HG03135 (cell line): ENCODE data around the gene ZFYVE27.

ENCODE experiments used
- ATAC-seq: cut with Tn5 transposase; IDR thresholded peaks from one replicate; pipeline ENCODE4 v1.9.1; 2021; ENCODE audit warnings: mild to moderate bottlenecking, moderate library complexity; ENCODE audit not compliant: unreplicated experiment

The ZFYVE27 gene

DNA sequence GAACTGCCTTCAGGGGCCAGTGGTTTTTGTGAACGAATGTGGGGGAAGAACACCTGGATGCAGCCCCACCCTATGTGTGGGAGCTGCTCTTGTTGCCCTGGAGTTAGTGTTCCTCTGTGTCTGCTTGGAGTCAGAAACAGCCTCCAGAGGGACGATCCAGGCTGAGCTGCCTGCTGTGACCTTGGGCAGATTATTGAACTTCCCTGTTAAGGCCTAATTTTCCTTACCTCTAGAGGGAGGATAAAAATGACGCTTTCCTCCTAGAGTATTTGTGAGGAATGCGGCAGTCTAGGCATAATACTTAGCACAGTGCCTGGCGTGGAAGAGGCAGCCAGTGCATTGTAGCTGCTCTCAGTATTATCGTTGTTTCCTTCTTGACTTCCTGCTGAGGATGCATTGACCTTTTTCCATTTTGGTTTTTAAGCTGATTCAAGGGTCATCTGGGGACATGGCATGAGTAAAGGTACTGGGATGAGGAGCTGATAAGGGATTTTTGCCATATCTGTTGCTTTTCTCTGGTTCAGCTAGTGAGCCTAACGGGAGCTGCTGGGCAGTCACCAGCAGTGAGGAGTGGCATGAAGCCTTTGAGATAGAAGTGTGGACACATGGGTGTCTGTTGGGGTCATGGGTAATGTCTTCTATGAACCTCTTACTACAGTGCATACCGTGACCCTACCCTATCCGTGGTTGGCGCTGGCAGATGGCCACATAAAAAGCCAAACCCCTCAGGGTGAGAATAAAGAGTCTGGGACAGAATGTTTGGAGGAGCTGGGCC is 6.4 kb downstream of the ZFYVE27 start:
- no peak for ATAC-seq

DNA sequence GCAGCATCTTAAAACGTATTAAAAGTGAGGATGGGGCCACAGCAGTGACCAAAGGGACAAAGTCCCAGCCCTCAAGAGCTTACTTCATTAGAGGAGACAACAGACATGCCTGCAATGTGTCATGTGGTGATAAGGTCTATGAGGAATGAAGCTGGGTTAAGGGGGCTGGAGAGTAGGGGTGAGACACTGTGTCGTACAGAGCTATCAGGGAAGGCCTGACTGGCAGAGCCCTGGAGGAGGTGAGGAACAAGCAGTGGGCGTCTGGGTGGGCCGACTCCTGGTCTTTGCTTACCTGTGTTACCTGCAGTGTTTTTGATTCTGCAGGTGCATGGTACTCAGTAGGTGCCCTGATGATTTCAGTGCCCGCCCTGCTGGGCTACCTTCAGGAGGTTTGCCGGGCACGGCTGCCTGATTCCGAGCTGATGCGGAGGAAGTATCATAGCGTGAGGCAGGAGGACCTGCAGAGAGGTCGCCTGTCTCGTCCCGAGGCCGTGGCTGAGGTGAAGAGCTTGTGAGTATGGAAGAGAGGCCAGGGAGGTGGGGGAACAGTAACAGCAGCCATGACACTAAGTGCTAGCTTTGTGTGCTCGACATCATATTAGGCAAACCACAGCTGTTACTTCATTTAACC is 7.6 kb downstream of the ZFYVE27 start:
- ATAC-seq, result no peak

DNA sequence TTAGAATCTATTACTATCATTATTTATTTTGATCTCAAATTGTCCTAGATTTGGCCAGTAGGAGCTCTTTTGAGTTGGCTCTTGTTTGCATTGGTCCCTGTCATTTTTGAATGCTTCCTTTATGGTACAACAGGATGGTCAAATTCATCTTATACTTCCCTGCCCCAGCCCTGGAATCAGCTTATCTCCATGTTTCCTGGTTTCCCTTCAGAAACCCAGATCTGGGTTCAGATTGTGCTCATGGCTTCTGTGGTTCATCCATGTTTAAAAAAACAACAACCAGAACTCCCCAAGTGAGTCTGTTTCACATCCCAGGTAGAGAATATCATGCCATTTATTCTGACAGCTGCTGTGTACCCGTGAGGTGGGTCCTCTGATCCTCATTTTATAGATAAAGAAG is 10.6 kb downstream of the ZFYVE27 start:
- no peak for ATAC-seq

DNA sequence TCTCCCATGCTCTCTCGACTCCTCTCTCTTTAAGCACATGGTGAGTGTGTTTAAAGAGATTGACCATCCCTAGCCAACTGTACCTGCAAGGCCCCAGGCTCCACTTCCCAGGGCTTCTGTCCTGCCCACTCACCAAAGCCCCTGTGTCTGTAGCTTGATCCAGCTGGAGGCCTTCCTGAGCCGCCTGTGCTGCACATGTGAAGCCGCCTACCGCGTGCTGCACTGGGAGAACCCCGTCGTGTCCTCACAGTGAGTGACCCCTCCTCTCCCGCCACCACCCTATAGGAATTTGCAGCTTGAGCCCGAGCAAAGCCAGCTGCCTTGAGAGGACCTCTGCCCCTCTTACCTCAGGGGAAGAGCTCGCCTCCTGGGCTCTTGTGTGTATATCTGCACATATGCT is 11.2 kb downstream of the ZFYVE27 start:
- no peak for ATAC-seq

DNA sequence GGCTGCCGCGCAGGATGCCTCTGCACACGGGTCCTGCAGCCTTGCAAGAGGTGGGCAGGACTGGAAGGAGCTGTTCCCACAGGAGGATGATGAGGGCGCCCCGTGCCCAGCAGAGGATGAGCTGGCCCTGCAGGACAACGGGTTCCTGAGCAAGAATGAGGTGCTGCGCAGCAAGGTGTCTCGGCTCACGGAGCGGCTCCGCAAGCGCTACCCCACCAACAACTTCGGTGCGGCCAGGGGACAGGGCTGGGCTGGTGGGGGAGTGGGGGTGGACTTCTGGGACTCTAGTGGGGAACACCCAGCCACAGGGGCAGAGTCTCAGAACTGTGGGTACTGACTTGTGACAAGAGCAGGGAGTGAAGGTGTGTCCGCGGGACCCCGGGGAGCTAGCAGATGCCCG is 16.0 kb downstream of the ZFYVE27 start:
- ATAC-seq, result no peak

DNA sequence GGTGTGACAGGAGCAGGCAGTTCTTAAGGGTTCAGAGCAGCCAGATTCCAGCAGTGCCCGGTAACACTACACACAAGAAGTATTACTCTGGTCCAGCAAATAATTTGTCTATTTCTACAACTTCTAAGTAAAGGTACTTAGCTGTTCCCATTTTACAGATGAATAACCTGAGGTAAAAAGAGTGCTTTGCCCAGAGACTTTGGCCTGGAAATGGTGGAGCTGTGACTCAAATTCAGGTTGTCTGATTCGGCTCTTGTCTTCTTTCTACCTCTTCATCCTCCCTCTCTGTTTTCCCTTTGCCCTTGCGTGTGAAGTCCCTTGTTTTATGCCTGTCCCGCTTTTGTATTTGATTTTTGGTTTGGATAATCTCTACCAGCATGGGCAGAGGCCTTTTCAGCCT is 17.8 kb downstream of the ZFYVE27 start:
- ATAC-seq, result no peak

DNA sequence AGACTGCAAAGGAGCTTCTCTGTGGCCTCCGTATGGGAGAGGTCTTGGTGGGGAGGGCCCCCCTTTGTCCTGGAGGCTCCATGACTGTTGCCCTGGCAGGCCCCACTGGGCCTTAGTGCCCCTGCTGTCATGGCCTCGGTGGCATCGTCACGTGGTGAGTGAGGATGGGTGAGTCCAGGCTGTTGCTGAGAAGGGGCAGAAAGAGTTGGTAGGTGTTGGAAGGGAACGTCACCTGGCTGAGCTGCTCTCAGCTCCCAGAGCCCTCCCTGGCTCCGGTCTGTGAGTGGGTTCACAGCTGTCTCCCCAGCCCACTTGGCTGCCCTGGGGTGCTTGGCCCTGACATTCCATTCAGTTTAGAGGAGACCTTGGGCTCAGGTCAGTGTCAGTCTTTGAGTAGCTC is 18.8 kb downstream of the ZFYVE27 start:
- ATAC-seq, result no peak

DNA sequence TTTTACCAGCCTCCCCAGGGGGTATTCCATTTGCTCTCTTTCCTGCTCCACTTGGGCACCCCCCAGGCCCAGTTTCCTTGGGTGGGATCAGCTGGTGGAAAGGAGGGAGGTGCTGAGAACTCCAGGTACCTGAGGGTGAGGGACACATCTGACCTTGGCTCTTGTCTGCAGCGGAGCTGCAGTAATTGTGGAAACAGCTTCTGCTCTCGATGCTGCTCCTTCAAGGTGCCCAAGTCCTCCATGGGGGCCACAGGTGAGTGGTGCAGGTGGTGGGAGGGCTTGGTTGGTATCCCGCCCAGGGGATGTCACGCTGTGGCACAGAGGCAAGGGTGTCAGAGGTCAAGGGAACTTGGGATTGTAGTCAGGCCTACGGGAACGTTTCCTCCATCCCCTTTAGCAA is 20.5 kb downstream of the ZFYVE27 start:
- ATAC-seq, result no peak

DNA sequence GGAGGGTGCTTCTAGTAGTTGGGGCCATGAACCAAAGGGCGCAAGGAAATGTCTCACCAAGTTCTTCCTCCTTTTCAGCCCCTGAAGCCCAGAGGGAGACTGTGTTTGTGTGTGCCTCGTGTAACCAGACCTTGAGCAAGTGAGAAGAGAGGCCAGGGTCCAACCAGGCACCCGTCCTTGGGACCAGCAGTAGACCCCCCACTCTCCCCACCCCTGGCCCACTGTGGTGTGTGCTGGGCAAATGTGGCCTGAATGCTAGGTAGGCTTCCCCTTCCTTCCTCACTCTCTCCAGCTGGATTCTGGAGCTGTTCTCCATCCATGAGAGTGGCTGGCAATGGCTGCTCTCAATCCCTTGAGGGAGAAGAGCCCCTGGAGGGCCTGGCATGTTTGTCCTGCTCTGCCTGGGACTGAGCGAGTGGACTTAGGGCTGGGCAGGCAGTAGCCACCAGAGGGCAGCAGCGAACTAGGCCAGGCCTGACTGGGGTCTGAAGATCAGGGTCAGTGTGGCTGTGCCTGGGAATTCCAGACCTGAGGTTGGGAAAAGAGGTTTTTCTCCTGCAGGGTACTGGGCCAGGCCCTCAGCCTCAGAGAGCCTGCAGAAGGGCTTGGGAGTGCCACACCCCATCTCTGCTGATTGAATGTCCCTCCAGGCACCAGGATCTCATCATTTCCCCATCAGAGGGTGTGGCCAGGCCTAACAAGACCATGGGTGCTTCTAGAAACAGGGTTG is 22.4 kb downstream of the ZFYVE27 start:
- ATAC-seq, result no peak

DNA sequence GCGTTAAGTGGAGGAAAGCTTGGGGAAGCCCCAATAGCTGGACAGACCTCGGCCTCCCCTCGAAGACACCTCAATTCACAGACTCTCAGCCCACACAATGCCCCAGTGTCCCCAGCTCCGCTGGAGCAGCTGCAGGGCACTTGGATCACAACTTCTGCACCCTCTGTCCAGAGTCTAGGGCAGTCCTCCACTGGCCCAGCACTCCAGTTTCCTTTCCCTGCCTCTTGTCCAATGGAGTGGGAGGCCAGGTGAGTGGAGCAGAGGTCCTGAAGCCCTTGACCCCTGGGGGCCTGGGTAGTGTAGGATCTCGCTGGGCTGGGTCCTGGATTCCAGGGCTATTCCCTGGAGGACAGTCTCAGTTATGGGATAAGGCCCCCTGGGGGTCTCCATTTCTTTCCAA is 23.0 kb downstream of the ZFYVE27 start:
- no peak for ATAC-seq

DNA sequence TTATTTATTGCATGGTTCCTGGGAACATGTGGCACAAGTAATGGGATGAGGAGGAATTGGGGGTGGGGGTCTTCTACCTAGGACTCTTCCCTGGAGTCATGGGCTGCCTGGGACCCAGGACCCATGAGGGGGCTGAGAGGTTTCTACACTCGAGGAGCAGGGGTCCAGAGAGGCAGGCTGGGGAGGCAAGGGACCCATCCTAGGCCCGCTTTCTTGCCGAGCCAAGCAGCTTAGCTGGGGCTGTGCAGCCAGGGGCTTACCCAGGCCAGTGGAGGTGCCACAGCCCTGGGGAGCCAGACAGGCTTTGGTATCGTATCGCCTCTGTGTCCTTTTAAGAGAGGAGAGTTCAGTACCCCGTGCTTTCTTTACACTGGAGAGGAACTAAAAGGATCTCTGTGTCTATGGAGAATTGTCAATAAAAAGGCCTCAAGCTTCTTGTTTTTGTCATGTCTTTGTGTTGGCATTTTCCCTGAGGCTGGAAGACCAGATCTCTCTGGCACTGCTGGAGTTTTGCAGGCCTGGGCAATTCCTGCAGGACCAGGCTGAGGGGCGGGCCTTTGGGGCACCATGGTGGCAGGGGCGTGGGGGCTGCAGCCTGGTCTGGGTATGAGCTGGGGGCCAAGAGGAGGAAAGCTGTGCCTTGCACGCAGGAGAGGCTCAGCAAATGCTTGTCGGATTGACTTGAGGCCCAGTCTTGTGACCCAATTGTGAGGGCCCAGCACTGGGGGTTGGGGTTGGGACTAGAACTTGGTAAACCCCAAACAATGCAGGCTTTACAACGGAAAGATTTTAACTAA is 23.7 kb downstream of the ZFYVE27 start:
- ATAC-seq, result no peak

DNA sequence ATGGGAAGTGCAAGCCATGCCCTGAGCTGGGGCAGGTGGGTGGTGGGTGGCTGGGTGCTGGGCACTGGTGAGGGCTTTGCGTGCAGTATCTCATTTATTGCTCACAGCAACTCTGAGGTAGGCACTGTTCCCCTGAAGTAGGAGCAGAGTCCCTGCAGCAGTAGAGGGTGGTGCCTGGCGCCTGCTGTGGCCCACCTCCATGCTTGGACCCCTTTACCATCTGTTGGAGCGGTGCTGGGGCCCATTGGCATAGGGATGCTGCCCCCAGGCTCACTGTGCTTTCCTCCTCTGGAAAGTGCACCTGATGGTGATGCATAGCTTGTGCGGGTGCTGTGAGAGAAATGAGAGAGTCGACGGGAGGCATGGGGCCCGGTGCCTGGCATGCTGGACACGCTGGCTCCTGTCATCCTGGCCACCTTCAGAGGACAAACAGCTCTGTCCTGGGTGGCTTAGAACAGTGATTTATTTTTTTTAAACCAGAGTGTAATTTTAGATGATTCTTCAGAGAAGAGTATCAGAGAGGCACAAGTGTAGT is 24.5 kb downstream of the ZFYVE27 start:
- ATAC-seq, result no peak

DNA sequence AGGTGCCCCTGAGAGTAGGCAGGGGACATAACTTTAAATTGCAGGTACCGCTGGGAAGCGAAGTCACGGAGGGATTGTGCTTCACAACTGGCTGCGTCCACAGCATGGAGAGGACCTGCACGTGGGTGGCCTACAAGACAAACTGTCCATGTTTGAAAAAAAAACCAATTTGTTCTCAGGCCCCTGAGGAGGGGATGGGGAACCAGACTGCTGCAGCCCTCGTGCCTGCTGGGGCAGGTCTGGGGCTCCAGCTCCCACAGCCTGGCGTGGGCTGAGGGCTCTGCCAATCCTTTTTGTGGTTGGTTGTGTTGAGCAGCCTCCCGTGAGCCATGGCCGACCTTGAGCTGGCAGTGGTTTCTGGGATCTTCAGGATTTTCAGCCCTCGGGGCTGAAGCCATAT is 25.1 kb downstream of the ZFYVE27 start:
- no peak for ATAC-seq

DNA sequence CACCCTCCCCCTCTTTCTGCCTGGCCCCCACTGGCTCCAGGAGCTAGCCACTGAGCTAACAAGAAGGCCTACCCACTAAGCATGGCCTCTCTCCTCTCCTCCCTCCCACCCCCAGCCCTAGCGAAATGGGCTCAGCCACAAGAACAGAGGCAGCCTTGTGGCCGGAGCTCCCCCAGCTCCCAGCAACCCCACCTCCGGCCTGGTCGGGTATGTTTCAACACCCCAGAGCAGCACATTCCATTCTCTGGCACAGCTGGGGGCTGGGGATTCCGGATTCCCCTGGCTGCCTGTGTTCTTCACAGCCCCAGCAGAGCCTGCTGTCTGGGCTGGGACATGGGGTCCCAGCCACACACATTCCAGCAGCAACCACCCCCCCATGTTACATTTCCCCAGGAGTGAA is 25.9 kb downstream of the ZFYVE27 start:
- no peak for ATAC-seq

DNA sequence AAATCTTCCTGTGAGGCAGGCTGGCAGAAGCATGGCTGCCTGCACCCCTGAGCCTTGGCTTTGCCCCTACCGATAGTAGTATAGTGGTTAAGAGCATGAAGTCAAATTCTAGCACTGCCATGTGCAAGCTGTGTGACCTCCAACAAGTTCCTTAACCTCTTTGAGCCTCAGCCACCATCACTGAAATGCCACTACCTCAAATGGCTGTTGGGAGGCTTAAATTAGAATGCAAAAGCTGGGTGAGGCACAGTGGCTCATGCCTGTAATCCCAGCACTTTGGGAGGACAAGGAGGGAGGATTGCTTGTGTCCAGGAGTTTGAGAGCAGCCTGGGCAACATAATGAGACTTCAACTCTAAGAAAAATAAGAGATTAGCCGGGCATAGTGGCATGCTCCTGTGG is 26.5 kb downstream of the ZFYVE27 start:
- no peak for ATAC-seq

DNA sequence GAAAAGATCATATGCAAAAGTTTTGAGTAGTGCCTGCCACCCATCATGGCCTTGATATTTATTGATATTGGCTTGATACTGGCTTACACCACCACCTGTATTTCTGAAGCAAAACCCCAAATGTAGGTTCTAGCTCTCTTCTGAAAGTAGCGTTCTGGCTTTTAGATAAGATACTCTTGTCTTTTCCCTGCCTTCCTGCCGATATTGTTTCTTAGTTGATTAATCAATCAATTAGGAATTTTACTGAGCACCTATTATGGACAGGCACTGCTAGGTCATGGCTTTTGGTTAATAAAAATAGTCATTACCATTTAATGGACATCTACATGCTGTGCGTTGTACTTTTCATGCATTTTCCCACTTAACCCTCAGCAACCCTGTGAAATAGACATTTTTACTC is 27.0 kb downstream of the ZFYVE27 start:
- no peak for ATAC-seq

DNA sequence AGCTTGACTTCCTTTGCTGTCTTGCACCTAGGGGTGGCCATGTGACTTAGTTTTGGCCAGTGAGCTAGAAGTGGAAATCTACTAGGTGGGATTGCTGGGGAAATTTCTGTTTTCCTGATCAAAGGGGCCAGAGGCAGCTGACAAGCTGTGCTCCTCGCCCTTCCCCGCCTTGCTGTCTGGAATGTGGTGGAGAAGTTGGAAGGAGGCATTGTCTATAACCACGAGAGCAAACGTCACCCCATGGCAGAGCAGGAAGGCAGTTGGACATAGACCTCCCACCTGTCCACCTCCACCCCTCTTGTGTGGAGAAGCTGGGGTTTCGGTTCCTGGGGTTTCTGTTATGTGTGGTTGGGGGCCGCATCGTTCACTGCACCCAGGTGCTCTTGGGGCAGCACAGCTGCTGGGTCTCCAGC is 27.6 kb downstream of the ZFYVE27 start:
- no peak for ATAC-seq

DNA sequence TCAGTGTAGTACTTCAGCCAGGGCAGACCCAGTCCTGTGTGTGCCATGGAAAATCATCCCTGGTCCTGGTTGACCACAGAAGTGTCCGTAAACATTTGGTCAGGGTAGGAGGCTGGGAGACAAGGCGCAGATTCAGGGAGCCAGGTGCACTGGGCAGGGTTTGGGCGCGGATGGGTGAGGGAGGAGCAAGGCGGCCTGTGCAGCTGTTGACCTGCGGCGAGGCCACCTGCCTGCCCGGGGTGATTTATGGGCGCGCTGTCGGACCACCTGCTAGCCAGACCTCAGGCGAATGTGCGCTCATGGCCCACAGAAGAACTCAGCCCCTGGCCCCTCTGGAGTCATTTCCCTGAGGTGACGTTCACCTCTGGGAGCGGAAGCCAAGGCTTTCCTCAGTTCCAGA is 28.3 kb downstream of the ZFYVE27 start:
- ATAC-seq, result no peak

DNA sequence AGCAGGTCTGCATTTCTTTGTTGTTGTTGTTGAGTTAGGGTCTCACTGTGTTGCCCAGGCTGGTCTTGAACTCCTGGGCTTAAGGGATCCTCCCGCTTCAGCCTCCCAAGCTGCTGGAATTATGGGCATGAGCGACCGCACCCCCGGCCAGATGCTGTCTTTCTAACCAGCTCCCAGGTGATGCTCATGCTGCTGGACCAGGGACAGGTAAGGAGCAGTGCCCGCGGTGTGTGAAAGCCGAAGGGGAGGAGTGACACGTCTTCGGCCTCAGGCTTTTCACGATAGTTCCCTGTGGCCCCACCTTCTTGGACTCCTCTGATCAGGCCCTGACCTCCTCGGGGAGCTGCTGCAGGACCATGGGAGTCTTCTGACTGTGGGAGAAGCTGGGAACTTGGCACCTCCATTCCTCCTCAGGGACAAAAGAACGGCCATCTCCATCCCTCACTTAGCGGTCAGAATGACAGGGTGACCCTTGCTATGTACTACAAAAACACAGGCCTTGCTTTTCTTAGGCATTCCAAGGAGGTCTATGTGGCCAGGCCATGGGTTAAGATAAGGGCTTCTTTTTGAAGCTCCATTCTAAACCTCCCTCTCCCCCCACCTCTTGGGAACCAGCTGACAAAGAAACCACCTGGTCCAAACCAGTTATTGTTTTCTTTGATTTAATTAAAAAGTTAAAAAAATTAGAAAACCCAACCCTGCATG is 29.3 kb downstream of the ZFYVE27 start:
- no peak for ATAC-seq
